Mucosa of rectum (tissue), 2 donors: ENCODE data around the gene SMIM36.

ENCODE experiments used
- H3K27ac ChIP-seq, 2 donors: one replicate each; pipeline ENCODE4 v1.7.0; 2013; ENCODE audit warnings: inconsistent platforms in 2 of 2, low read depth in 2 of 2, low read length in 2 of 2
- H3K27me3 ChIP-seq, 2 donors: one replicate each; pipeline ENCODE4 v1.7.0; 2013; ENCODE audit warnings: low read length in 2 of 2; ENCODE audit not compliant: control insufficient read depth in 2 of 2, insufficient read depth in 2 of 2
- H3K36me3 ChIP-seq, 2 donors: one replicate each; pipeline ENCODE4 v1.7.0; 2013; ENCODE audit warnings: low read length in 2 of 2; ENCODE audit not compliant: control insufficient read depth in 2 of 2, insufficient read depth in 2 of 2
- H3K4me1 ChIP-seq, 2 donors: one replicate each; pipeline ENCODE4 v1.7.0; 2013; ENCODE audit warnings: low read length in 2 of 2, mild to moderate bottlenecking in 1 of 2; ENCODE audit not compliant: control insufficient read depth in 2 of 2, insufficient read depth in 2 of 2
- H3K4me3 ChIP-seq, 2 donors: one replicate each; pipeline ENCODE4 v1.7.0; 2013; ENCODE audit warnings: low read length in 2 of 2
- H3K9ac ChIP-seq, 2 donors: one replicate each; pipeline ENCODE4 v1.7.0; 2013; ENCODE audit warnings: low read length in 2 of 2, low read depth in 1 of 2, mild to moderate bottlenecking in 1 of 2
- H3K9me3 ChIP-seq, 2 donors: one replicate each; pipeline ENCODE4 v1.7.0; 2013; ENCODE audit warnings: low read length in 2 of 2; ENCODE audit not compliant: control insufficient read depth in 2 of 2
- donor health status: healthy.
- donor health status: Normal muscosa, but diverticular disease.

Gene SMIM36

GRCh38 chr17:55417411-55418268, 93.6 kb downstream of the SMIM36 start:
- H3K4me3 ChIP-seq: no peak overlapping the region
- peaks cover 3 to 10% of the 10 kb centered on the region in 2 donors for H3K4me1 ChIP-seq
- H3K9ac ChIP-seq: no peak overlapping the region
- H3K27ac ChIP-seq: no peak overlapping the region
- no peaks in the 10 kb centered on the region for H3K9me3 ChIP-seq
- H3K36me3 ChIP-seq: peaks cover 3 to 10% of the 10 kb centered on the region in 2 donors
- no peaks in the 10 kb centered on the region for H3K27me3 ChIP-seq

- H3K4me1 ChIP-seq: peaks cover 0 to 7% of the 10 kb centered on the region in 2 donors
- no peak overlapping the region for H3K27ac ChIP-seq
- H3K9ac ChIP-seq: no peak overlapping the region
- H3K27me3 ChIP-seq: no peaks in the 10 kb centered on the region
- no peaks in the 10 kb centered on the region for H3K9me3 ChIP-seq
- no peak overlapping the region for H3K4me3 ChIP-seq
- peaks cover 3 to 15% of the 10 kb centered on the region in 2 donors for H3K36me3 ChIP-seq
Observed at GRCh38 chr17:55416470-55417052, 94.7 kb downstream of the SMIM36 start.

GRCh38 chr17:55416000-55416399, 95.3 kb downstream of the SMIM36 start:
- no peak overlapping the region for H3K4me3 ChIP-seq
- H3K4me1 ChIP-seq: peaks cover 0 to 7% of the 10 kb centered on the region in 2 donors
- no peaks in the 10 kb centered on the region for H3K9me3 ChIP-seq
- no peak overlapping the region for H3K27ac ChIP-seq
- peaks cover 6 to 18% of the 10 kb centered on the region in 2 donors for H3K36me3 ChIP-seq
- H3K27me3 ChIP-seq: no peaks in the 10 kb centered on the region
- H3K9ac ChIP-seq: no peak overlapping the region

- H3K9ac ChIP-seq: no peak overlapping the region
- peaks cover 0 to 1% of the 10 kb centered on the region in 2 donors for H3K4me1 ChIP-seq
- peaks cover 16 to 26% of the 10 kb centered on the region in 2 donors for H3K36me3 ChIP-seq
Observed at GRCh38 chr17:55414983-55415382, 96.3 kb downstream of the SMIM36 start.

GRCh38 chr17:55413825-55414489, 97.3 kb downstream of the SMIM36 start:
- Histone ChIP-seq H3K27ac (no peak overlapping the region), H3K36me3 (peaks cover 22 to 37% of the 10 kb centered on the region in 2 donors), H3K4me3 (no peak overlapping the region), H3K27me3 (no peaks in the 10 kb centered on the region), H3K9me3 (no peaks in the 10 kb centered on the region), H3K4me1 (no peaks in the 10 kb centered on the region), H3K9ac (no peak overlapping the region)

More at GRCh38 chr17:55414983-55415382, 96.3 kb downstream of the SMIM36 start:
- Histone ChIP-seq H3K27me3 (no peaks in the 10 kb centered on the region), H3K9me3 (no peaks in the 10 kb centered on the region), H3K4me3 (no peak overlapping the region), H3K27ac (no peak overlapping the region)

GRCh38 chr17:55411463-55411855, 99.8 kb downstream of the SMIM36 start:
- Histone ChIP-seq H3K9me3 (no peaks in the 10 kb centered on the region), H3K4me1 (no peaks in the 10 kb centered on the region), H3K36me3 (peaks cover 22 to 53% of the 10 kb centered on the region in 2 donors), H3K4me3 (no peak overlapping the region), H3K9ac (no peak overlapping the region), H3K27me3 (no peaks in the 10 kb centered on the region), H3K27ac (no peak overlapping the region)

GRCh38 chr17:55410722-55411462, 100.4 kb downstream of the SMIM36 start:
- peaks cover 22 to 55% of the 10 kb centered on the region in 2 donors for H3K36me3 ChIP-seq
- H3K27ac ChIP-seq: no peak overlapping the region
- no peak overlapping the region for H3K4me3 ChIP-seq
- H3K4me1 ChIP-seq: no peaks in the 10 kb centered on the region
- H3K27me3 ChIP-seq: no peaks in the 10 kb centered on the region
- H3K9ac ChIP-seq: no peak overlapping the region
- H3K9me3 ChIP-seq: no peaks in the 10 kb centered on the region

- no peaks in the 10 kb centered on the region for H3K9me3 ChIP-seq
- no peak overlapping the region for H3K4me3 ChIP-seq
- no peaks in the 10 kb centered on the region for H3K4me1 ChIP-seq
- H3K27ac ChIP-seq: no peak overlapping the region
- peaks cover 27 to 55% of the 10 kb centered on the region in 2 donors for H3K36me3 ChIP-seq
- H3K9ac ChIP-seq: no peak overlapping the region
- H3K27me3 ChIP-seq: no peaks in the 10 kb centered on the region
Observed at GRCh38 chr17:55409030-55409800, 102.0 kb downstream of the SMIM36 start.
